AG04449 (cell line): ENCODE data around the gene OXNAD1.

ENCODE experiments used
- CTCF ChIA-PET: fragments of 350-600 bp; formaldehyde crosslinking; extraction: SDS; loops from one replicate; lab custom pipeline; 2021; ENCODE audit warnings: antibody characterized with exemption; lab: Yijun Ruan, JAX
- POLR2A ChIA-PET: fragments of 400-600, 350-600 bp; formaldehyde crosslinking; extraction: SDS; loops from one replicate; lab custom pipeline; 2020; ENCODE audit warnings: antibody characterized with exemption, inconsistent platforms; lab: Yijun Ruan, JAX
- DNase-seq: peaks from one replicate; pipeline ENCODE4 v3.0.0-alpha.2; 2010; ENCODE audit warnings: low read depth, low spot score
- H3K4me3 ChIP-seq: 2 replicates; pipeline ENCODE4 v1.5.1; 2011; ENCODE audit warnings: low read depth, mild to moderate bottlenecking, control low read depth, low read length
- CTCF ChIP-seq: IDR thresholded peaks from one replicate; pipeline ENCODE4 v1.5.1; 2011; ENCODE audit warnings: mild to moderate bottlenecking, moderate library complexity, low read length, control low read depth, inconsistent platforms; ENCODE audit not compliant: insufficient read depth; ENCODE audit errors: missing control alignments

Gene OXNAD1

DNA sequence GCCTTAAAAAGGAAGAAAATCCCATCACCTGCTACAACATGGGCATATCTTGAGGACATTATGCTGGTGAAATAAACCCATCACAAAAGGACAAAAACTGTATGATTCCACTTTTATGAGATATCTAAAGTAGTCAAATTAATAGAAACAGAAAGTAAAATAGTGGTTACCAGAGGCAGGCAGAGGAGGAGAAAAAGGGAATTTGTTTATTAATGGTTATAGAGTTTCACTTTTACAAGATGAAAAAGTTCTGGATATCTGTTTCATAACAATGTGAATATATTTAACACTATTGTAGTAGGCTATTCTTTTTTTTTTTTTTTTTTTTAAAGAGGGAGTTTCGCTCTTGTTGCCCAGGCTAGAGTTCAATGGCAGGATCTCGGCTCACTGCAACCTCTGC lies 40.7 kb upstream of the OXNAD1 start:
- TF ChIP-seq CTCF, result no peak
- POLR2A ChIA-PET, result no interaction called here
- CTCF ChIA-PET, result no interaction called here
- H3K4me3 ChIP-seq, result no peak overlapping the region
- no peak for DNase-seq

GRCh38 chr3:16227566-16227965 lies 37.4 kb upstream of the OXNAD1 start:
- POLR2A ChIA-PET, result no interaction called here
- H3K4me3 ChIP-seq, result no peak overlapping the region
- CTCF ChIA-PET, result interaction anchor here (0.9 kb wide), 1 partner anchor 18 kb away, joined by 3 read pairs; no protein-coding TSS in a partner anchor
- no peak for DNase-seq
- no peak for TF ChIP-seq CTCF

DNA sequence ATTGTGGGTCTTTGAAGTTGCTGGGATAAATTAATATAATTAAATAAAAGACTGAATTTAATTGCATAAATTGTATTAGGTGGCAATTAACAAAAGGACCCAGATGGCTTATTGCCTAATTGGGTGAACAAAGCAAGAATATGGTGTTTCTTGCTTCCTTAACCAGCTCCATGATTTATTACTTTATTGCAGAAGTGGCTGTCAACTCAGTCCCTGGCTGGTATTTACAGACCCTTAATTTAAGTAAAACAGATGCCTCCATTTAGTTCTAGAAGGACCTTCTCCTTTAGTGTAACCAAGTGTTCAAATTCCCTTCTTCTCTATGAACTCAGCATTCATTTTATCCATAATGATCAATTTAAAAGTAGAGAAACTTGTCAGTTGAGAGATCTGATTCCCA lies 35.3 kb upstream of the OXNAD1 start:
- CTCF ChIA-PET, result interaction anchor here (0.9 kb wide), 1 partner anchor 179 kb away, joined by 3 read pairs; no protein-coding TSS in a partner anchor
- no peak for TF ChIP-seq CTCF
- POLR2A ChIA-PET, result no interaction called here
- H3K4me3 ChIP-seq, result no peak overlapping the region
- no peak for DNase-seq

DNA sequence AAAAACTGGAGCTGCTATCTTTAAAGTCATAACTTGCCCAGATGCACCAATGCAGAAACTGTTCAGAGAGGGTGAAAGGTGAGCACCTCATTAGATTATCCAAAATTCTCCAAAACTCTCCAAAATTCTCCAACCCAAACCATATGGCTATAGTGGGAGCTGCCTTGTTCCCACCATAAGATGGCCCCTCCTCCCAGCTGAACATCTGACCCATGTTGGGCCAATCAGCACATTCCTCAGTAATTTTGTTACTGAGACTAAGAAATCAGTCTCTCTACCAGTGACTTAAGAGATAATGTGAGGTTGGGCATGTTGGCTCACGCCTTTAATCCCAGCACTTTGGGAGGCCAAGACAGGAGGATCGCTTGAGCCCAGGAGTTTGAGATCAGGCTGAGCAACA lies 33.0 kb upstream of the OXNAD1 start:
- no peak for TF ChIP-seq CTCF
- no peak overlapping the region for H3K4me3 ChIP-seq
- no peak for DNase-seq
- POLR2A ChIA-PET, result interaction anchor here (0.6 kb wide), 1 partner anchor 14 kb away, joined by 3 read pairs; no protein-coding TSS in a partner anchor
- CTCF ChIA-PET, result interaction anchor here (0.9 to 1.6 kb wide), 5 partner anchors 12 to 183 kb away, joined by 3 to 6 read pairs (median 3); no protein-coding TSS in a partner anchor

DNA sequence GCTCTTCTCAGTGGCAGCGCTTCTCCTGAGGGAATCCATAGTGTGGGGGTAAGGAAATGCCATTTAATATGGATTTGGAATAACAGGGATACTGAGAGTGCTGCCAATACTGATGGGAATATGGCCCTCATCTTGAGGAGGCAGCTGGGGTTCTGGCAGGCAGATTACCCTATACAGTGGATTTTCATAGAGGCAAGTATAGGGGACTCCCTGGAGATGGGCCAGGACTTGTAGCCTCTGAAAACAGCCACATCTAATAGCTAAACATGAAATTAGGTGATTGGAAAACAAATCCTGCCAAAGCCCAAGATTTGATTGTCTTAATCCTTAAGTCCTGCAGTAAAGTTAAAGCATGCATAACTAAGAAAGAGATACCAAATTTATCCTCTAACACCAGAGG lies 31.2 kb upstream of the OXNAD1 start:
- no peak for DNase-seq
- no peak overlapping the region for H3K4me3 ChIP-seq
- TF ChIP-seq CTCF, result no peak
- POLR2A ChIA-PET, result no interaction called here
- CTCF ChIA-PET, result interaction anchor here (1.1 to 2.1 kb wide), 4 partner anchors 9 to 418 kb away, joined by 3 to 8 read pairs (median 4); no protein-coding TSS in a partner anchor

- CTCF ChIA-PET, result interaction anchor here (0.7 to 2.1 kb wide), 5 partner anchors 9 to 419 kb away, joined by 3 to 8 read pairs (median 3); no protein-coding TSS in a partner anchor
- H3K4me3 ChIP-seq, result no peak overlapping the region
- DNase-seq, result no peak
- TF ChIP-seq CTCF, result no peak
- POLR2A ChIA-PET, result no interaction called here
These were observed 30.7 kb upstream of the OXNAD1 start for GRCh38 chr3:16234281-16234680.
